Activated T-helper 9 cell treated with anti-CD3 and anti-CD28 coated beads, Interleukin-2, amount 50 U/mL, for 16 hours (primary cell): ENCODE measurements around the gene FGFR4.

Experiments used
- DNase-seq: peaks from one replicate; pipeline ENCODE4 v3.0.0-alpha.2; 2020; ENCODE audit warnings: low read depth

The FGFR4 gene

GRCh38 chr5:177085985-177086653 is 596 bp upstream of the FGFR4 start:
- DNase-seq: no peak

- DNase-seq: no peak
Observed at GRCh38 chr5:177087398-177088005, 787 bp downstream of the FGFR4 start.

GRCh38 chr5:177089127-177089526 is 2.4 kb downstream of the FGFR4 start:
- no peak for DNase-seq

GRCh38 chr5:177089825-177090641 is 3.3 kb downstream of the FGFR4 start:
- no peak for DNase-seq

- no peak for DNase-seq
Observed at GRCh38 chr5:177090813-177091212, 4.1 kb downstream of the FGFR4 start.

GRCh38 chr5:177091232-177091631 is 4.5 kb downstream of the FGFR4 start:
- DNase-seq: no peak

GRCh38 chr5:177092178-177093081 is 5.7 kb downstream of the FGFR4 start:
- DNase-seq: no peak

GRCh38 chr5:177093082-177093712 is 6.5 kb downstream of the FGFR4 start:
- no peak for DNase-seq

- DNase-seq: no peak
Observed at GRCh38 chr5:177093803-177094202, 7.1 kb downstream of the FGFR4 start.

GRCh38 chr5:177094224-177095087 is 7.7 kb downstream of the FGFR4 start:
- DNase-seq: no peak

- DNase-seq: no peak
Observed at GRCh38 chr5:177095088-177095669, 8.5 kb downstream of the FGFR4 start.

- no peak for DNase-seq
Observed at GRCh38 chr5:177096162-177097015, 9.7 kb downstream of the FGFR4 start.

GRCh38 chr5:177097016-177097985 is 10.6 kb downstream of the FGFR4 start:
- DNase-seq: no peak

- DNase-seq: no peak
Observed at GRCh38 chr5:177098120-177098469, 11.4 kb downstream of the FGFR4 start.

GRCh38 chr5:177098470-177099141 is 11.9 kb downstream of the FGFR4 start:
- DNase-seq: no peak

- DNase-seq: no peak
Observed at GRCh38 chr5:177099422-177100093, 12.8 kb downstream of the FGFR4 start.

- no peak for DNase-seq
Observed at GRCh38 chr5:177100714-177101121, 14.0 kb downstream of the FGFR4 start.
